ENCODE data around the gene SMCP. TPM values are rescaled to one million over a fixed set of nuclear protein-coding genes. Genes with fewer than 3 reads are reported as not detected.

SMCP gene
- total and polyA plus RNA-seq, 7 donors: not detected

- intact Hi-C loops (cut with DNase I): no loop called here
- Histone ChIP-seq H3K36me3 (no peaks in the 10 kb centered on the region), H3K9me3 (no peaks in the 10 kb centered on the region), H3K27ac (no peak overlapping the region), H3K4me1 (peaks cover 0 to 3% (median 0%) of the 10 kb centered on the region in 4 donors), H3K27me3 (no peaks in the 10 kb centered on the region), H3K4me3 (no peak overlapping the region)
- no peak for DNase-seq
- TF ChIP-seq POLR2A (IDR thresholded peaks at IDR 0.05) (no peak), CTCF (IDR thresholded peaks at IDR 0.05) (no peak), EP300 (IDR thresholded peaks at IDR 0.05) (no peak), POLR2AphosphoS5 (IDR thresholded peaks at IDR 0.05) (no peak)
- 82 to 86% methylated on average over 4 of the region's 4 CpGs for WGBS, 2 donors
Measured at GRCh38 chr1:152880316-152880715, 2.2 kb downstream of the SMCP start.

GRCh38 chr1:152880907-152881306, 2.8 kb downstream of the SMCP start:
- Histone ChIP-seq H3K4me1 (peaks cover 0 to 9% (median 3%) of the 10 kb centered on the region in 4 donors), H3K9me3 (no peaks in the 10 kb centered on the region), H3K27me3 (no peaks in the 10 kb centered on the region), H3K27ac (no peak overlapping the region), H3K4me3 (no peak overlapping the region), H3K36me3 (no peaks in the 10 kb centered on the region)
- DNase-seq: no peak
- 32 to 59% methylated on average over 5 of the region's 5 CpGs for WGBS, 2 donors
- intact Hi-C loops (cut with DNase I): no loop called here
- TF ChIP-seq EP300 (IDR thresholded peaks at IDR 0.05): no peak
- no peak for TF ChIP-seq POLR2A (IDR thresholded peaks at IDR 0.05)
- no peak for TF ChIP-seq POLR2AphosphoS5 (IDR thresholded peaks at IDR 0.05)
- TF ChIP-seq CTCF (IDR thresholded peaks at IDR 0.05): no peak

GRCh38 chr1:152884085-152884484, 6.0 kb downstream of the SMCP start:
- H3K27me3 ChIP-seq: no peaks in the 10 kb centered on the region
- no peak for DNase-seq

GRCh38 chr1:152884506-152884905, 6.4 kb downstream of the SMCP start:
- Histone ChIP-seq H3K36me3 (no peaks in the 10 kb centered on the region), H3K27me3 (no peaks in the 10 kb centered on the region), H3K4me3 (no peak overlapping the region), H3K27ac (peak overlapping the region in 1 of 4 donors; percentile 72), H3K4me1 (peaks cover 0 to 19% (median 10%) of the 10 kb centered on the region in 4 donors), H3K9me3 (no peaks in the 10 kb centered on the region)
- no peak for TF ChIP-seq POLR2A (IDR thresholded peaks at IDR 0.05)
- TF ChIP-seq CTCF (IDR thresholded peaks at IDR 0.05): no peak
- no peak for TF ChIP-seq POLR2AphosphoS5 (IDR thresholded peaks at IDR 0.05)
- WGBS, 2 donors: 97 to 99% methylated on average over 1 of the region's 1 CpG
- no peak for DNase-seq
- intact Hi-C loops (cut with DNase I): no loop called here

More at GRCh38 chr1:152884085-152884484, 6.0 kb downstream of the SMCP start:
- Histone ChIP-seq H3K36me3 (no peaks in the 10 kb centered on the region), H3K4me3 (no peak overlapping the region), H3K9me3 (no peaks in the 10 kb centered on the region), H3K4me1 (peaks cover 0 to 19% (median 10%) of the 10 kb centered on the region in 4 donors), H3K27ac (peak overlapping the region in 1 of 4 donors; percentile 72)
- intact Hi-C loops (cut with DNase I): no loop called here
- no peak for TF ChIP-seq POLR2AphosphoS5 (IDR thresholded peaks at IDR 0.05)
- TF ChIP-seq POLR2A (IDR thresholded peaks at IDR 0.05): no peak
- no peak for TF ChIP-seq CTCF (IDR thresholded peaks at IDR 0.05)
- TF ChIP-seq EP300 (IDR thresholded peaks at IDR 0.05): no peak

GRCh38 chr1:152884966-152885624, 7.0 kb downstream of the SMCP start:
- Histone ChIP-seq H3K9me3 (no peaks in the 10 kb centered on the region), H3K36me3 (no peaks in the 10 kb centered on the region), H3K27me3 (no peaks in the 10 kb centered on the region), H3K4me1 (peaks cover 0 to 19% (median 10%) of the 10 kb centered on the region in 4 donors), H3K27ac (peak overlapping the region in 1 of 4 donors; percentile 72), H3K4me3 (no peak overlapping the region)
- WGBS, 2 donors: 52 to 72% methylated on average over 4 of the region's 4 CpGs
- TF ChIP-seq EP300 (IDR thresholded peaks at IDR 0.05) (no peak), POLR2AphosphoS5 (IDR thresholded peaks at IDR 0.05) (no peak), CTCF (IDR thresholded peaks at IDR 0.05) (no peak), POLR2A (IDR thresholded peaks at IDR 0.05) (no peak)
- no peak for DNase-seq
- intact Hi-C loops (cut with DNase I): no loop called here
